Esophagus muscularis mucosa (tissue), 4 donors: ENCODE measurements around the gene MRPL41. TPM values are rescaled to one million over a fixed set of nuclear protein-coding genes. Genes with fewer than 3 reads are reported as not detected.

Source experiments
- DNase-seq: peaks from one replicate; pipeline ENCODE4 v3.0.0-alpha.2; 2017; ENCODE audit errors: extremely low spot score
- H3K27ac ChIP-seq, 4 donors: fragments of 200-600 bp; sonication (generic); replicated peaks in 1 of 4; 1 replicate in 3 of 4; 2 replicates in 1 of 4; pipeline ENCODE4 v1.5.1; 2016 to 2019; ENCODE audit warnings: mild to moderate bottlenecking in 1 of 4
- H3K27me3 ChIP-seq, 4 donors: fragments of 200-600 bp; sonication (generic); one replicate each; pipeline versions ENCODE4 v1.5.1 to v1.6.0; 2016 to 2019
- H3K36me3 ChIP-seq, 4 donors: fragments of 200-600 bp; sonication (generic); one replicate each; pipeline ENCODE4 v1.5.1; 2016 to 2019
- H3K4me1 ChIP-seq, 4 donors: fragments of 200-600 bp; sonication (generic); one replicate each; pipeline ENCODE4 v1.5.1; 2016 to 2019
- H3K4me3 ChIP-seq, 4 donors: fragments of 200-600 bp; sonication (generic); 1 replicate in 2 of 4; 2 replicates in 2 of 4; pipeline ENCODE4 v1.5.1; 2016 to 2019; ENCODE audit warnings: mild to moderate bottlenecking in 4 of 4, moderate library complexity in 1 of 4
- H3K9me3 ChIP-seq, 4 donors: fragments of 200-600 bp; sonication (generic); 1 replicate in 3 of 4; 2 replicates in 1 of 4; pipeline ENCODE4 v1.5.1; 2016 to 2019
- EP300 ChIP-seq: sonication (generic); formaldehyde crosslinking; IDR thresholded peaks from one replicate; pipeline ENCODE4 v1.6.1; 2017; ENCODE audit warnings: antibody characterized with exemption
- POLR2A ChIP-seq: fragments of 450-650 bp; IDR thresholded peaks from one replicate; pipeline ENCODE4 v1.6.1; 2017; ENCODE audit warnings: antibody characterized with exemption, moderate library complexity, mild to moderate bottlenecking, low read depth
- POLR2AphosphoS5 ChIP-seq, 2 donors: sonication (generic); formaldehyde crosslinking; IDR thresholded peaks; one replicate each; pipeline ENCODE4 v1.6.1; 2017; ENCODE audit warnings: antibody characterized with exemption in 2 of 2
- WGBS: methylation state at CpG from one replicate; pipeline ENCODE4 v1.1.5; 2018; 5-methylcytosine and 5-hydroxymethylcytosine counted together
- intact Hi-C: fragments of 100-400 bp; cut with DNase I; formaldehyde crosslinking; loops from one replicate; pipeline ENCODE4 v1.15.1; 2023
- total RNA-seq, 4 donors: library from RNA; depleted of rRNA; stranded (reverse); fragments of >200 nt; gene quantifications; one replicate each; pipeline versions ENCODE4 v1.1.0 to v1.2.1, GENCODE V29; 2016
- TF ChIP-seq, protein P1 (sequence below), 3 experiments: fragments of 200-600 bp in 2 of 3; fragments of 450-650 bp in 1 of 3; sonication (generic) in 2 of 3; IDR thresholded peaks; one replicate each; pipeline ENCODE4 v1.5.1; 2017 to 2019; ENCODE audit warnings: antibody characterized with exemption in 3 of 3, mild to moderate bottlenecking in 2 of 3, moderate library complexity in 1 of 3

The MRPL41 gene
- total RNA-seq, 4 donors from 2014 or later: 59.8 to 83.8 (median 78.2) TPM

DNA sequence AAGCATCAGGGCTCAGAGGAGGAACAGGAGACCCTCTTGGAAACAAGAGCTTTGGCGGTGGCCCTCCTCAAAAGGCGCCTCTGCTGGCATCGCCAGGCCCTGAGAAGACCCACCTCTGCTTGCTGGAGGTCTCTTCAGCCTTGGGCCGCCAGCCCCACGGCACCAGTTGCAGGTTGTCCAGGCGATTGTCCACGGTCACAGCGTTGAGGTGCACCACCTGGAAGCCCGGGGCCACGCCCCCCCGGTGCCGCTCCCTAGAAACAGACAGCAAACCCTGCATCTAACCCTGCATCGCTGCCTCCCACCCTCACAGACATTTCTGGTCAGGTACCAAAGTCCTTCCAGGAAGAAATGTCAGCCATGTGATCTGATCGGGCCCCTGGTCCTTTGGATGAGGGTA lies 35.2 kb downstream of the MRPL41 start:
- no peak for DNase-seq
- TF ChIP-seq EP300: no peak
- no peak for TF ChIP-seq POLR2AphosphoS5 (IDR thresholded peaks at IDR 0.05)
- TF ChIP-seq POLR2A: no peak
- TF ChIP-seq, protein P1, sequence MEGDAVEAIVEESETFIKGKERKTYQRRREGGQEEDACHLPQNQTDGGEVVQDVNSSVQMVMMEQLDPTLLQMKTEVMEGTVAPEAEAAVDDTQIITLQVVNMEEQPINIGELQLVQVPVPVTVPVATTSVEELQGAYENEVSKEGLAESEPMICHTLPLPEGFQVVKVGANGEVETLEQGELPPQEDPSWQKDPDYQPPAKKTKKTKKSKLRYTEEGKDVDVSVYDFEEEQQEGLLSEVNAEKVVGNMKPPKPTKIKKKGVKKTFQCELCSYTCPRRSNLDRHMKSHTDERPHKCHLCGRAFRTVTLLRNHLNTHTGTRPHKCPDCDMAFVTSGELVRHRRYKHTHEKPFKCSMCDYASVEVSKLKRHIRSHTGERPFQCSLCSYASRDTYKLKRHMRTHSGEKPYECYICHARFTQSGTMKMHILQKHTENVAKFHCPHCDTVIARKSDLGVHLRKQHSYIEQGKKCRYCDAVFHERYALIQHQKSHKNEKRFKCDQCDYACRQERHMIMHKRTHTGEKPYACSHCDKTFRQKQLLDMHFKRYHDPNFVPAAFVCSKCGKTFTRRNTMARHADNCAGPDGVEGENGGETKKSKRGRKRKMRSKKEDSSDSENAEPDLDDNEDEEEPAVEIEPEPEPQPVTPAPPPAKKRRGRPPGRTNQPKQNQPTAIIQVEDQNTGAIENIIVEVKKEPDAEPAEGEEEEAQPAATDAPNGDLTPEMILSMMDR (IDR thresholded peaks at IDR 0.05): no peak
- H3K9me3 ChIP-seq: no peaks in the 10 kb centered on the region
- 95% methylated on average over 9 of the region's 14 CpGs for WGBS
- no peak overlapping the region for H3K4me3 ChIP-seq
- no peaks in the 10 kb centered on the region for H3K27me3 ChIP-seq
- H3K4me1 ChIP-seq: peaks cover 15 to 34% (median 28%) of the 10 kb centered on the region in 4 donors
- intact Hi-C loops: no loop called here
- no peak overlapping the region for H3K27ac ChIP-seq
- H3K36me3 ChIP-seq: peaks cover 19 to 68% (median 59%) of the 10 kb centered on the region in 4 donors

- no peak overlapping the region for H3K27ac ChIP-seq
- WGBS: 97% methylated on average over 13 of the region's 13 CpGs
- TF ChIP-seq, protein P1 (IDR thresholded peaks at IDR 0.05): no peak
- TF ChIP-seq EP300: no peak
- TF ChIP-seq POLR2A: no peak
- peaks cover 15 to 34% (median 28%) of the 10 kb centered on the region in 4 donors for H3K4me1 ChIP-seq
- intact Hi-C loops: no loop called here
- no peaks in the 10 kb centered on the region for H3K27me3 ChIP-seq
- no peak overlapping the region for H3K4me3 ChIP-seq
- DNase-seq: no peak
- peaks cover 12 to 53% (median 45%) of the 10 kb centered on the region in 4 donors for H3K36me3 ChIP-seq
- no peaks in the 10 kb centered on the region for H3K9me3 ChIP-seq
These were observed 36.6 kb downstream of the MRPL41 start for GRCh38 chr9:137588311-137588710.

DNA sequence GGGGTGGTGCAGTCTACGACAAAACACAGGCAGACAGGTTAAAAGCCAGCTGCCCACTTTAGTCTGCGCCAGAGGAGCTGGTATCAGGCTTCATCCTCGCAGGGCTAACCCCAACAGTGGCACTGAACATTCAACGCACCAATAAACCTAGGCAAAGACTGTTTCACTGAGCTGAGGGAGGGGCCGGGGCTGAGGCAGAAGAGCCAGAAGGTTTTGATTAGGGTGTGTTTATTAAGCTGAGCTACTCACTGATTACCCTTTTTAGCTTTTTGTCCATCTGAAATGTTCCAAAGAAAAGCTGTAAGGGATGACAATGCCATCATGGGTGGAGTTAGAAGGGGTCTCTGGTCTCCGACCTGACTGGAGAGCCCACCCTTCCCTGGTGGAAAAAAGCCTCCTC lies 37.2 kb downstream of the MRPL41 start:
- H3K27me3 ChIP-seq: no peaks in the 10 kb centered on the region
- DNase-seq: no peak
- intact Hi-C loops: no loop called here
- 91% methylated on average over 6 of the region's 6 CpGs for WGBS
- no peak overlapping the region for H3K27ac ChIP-seq
- H3K9me3 ChIP-seq: no peaks in the 10 kb centered on the region
- H3K4me3 ChIP-seq: peak overlapping the region in 3 of 4 donors; percentile 64 to 81 (median 68)
- H3K4me1 ChIP-seq: peaks cover 15 to 34% (median 28%) of the 10 kb centered on the region in 4 donors
- TF ChIP-seq POLR2AphosphoS5 (IDR thresholded peaks at IDR 0.05): no peak
- no peak for TF ChIP-seq POLR2A
- TF ChIP-seq EP300: no peak
- TF ChIP-seq, protein P1 (IDR thresholded peaks at IDR 0.05): no peak
- H3K36me3 ChIP-seq: peaks cover 11 to 47% (median 42%) of the 10 kb centered on the region in 4 donors

DNA sequence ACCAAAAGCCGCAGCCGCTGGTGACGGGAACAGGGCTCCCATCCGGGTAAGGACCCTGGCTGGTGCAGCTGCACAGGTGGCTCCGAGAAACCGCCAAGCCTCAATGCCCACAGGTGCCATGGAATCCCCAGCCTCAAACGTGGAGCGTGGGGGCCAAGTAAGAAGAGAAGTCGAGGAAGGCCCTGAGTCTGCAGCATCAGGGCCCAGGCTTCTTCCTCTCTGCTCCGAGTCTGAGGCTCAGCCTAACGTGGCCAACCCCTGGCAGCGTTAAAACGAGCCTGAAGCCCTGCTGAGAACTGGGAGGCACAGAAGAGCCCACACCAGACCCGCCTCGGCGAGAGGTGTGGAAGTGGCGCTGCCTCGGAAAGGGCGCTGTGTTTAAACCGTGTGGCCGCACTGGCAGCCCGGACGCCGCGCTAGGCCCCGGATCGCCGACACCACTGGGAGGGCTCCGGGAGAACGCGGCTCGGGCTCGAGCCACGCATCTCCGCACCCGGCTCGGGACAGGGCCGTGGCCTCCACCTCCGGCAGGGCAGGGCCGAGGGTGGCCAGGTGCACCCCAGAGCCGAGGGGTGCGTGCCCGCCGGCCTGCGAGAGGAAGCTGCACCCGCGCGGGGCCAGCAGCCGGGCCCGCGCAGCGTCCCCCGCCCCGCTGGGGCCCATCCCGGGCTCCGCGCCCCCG lies 37.9 kb downstream of the MRPL41 start:
- Histone ChIP-seq H3K27me3 (no peaks in the 10 kb centered on the region), H3K27ac (peak overlapping the region in 3 of 4 donors; percentile 24 to 71 (median 65)), H3K9me3 (no peaks in the 10 kb centered on the region), H3K36me3 (peaks cover 11 to 40% (median 35%) of the 10 kb centered on the region in 4 donors), H3K4me3 (peak overlapping the region; percentile 64 to 95 (median 74)), H3K4me1 (peaks cover 15 to 34% (median 28%) of the 10 kb centered on the region in 4 donors)
- no peak for TF ChIP-seq EP300
- no peak for DNase-seq
- WGBS: 37% methylated on average over 12 of the region's 58 CpGs
- intact Hi-C loops: no loop called here

DNA sequence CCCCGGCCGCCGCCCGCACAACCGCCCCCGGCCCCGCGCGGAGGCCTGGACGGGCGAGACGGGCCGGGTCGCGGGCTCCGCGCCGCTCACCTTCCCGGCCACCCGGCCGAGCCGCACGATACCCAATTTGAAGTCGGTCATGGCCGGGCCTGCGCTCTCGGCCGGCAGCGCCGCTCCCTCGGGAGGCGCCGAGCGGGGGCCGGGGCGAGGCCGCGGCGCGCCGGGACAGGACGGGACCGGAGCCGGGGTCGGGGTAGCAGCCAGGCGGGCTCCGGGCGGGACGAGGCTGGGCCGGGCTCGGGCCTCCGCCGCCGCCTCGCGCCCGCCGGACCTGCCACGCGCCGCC lies 38.4 kb downstream of the MRPL41 start:
- H3K4me1 ChIP-seq: peaks cover 15 to 34% (median 28%) of the 10 kb centered on the region in 4 donors
- DNase-seq: no peak
- H3K9me3 ChIP-seq: no peaks in the 10 kb centered on the region
- H3K27me3 ChIP-seq: no peaks in the 10 kb centered on the region
- intact Hi-C loops: no loop called here
- WGBS: no CpG with 5 or more reads among the region's 61 CpGs
- TF ChIP-seq, protein P1 (IDR thresholded peaks at IDR 0.05): no peak
- TF ChIP-seq POLR2A: no peak
- TF ChIP-seq EP300: no peak
- no peak for TF ChIP-seq POLR2AphosphoS5 (IDR thresholded peaks at IDR 0.05)
- H3K4me3 ChIP-seq: peak overlapping the region; percentile 64 to 95 (median 74)
- peak overlapping the region in 2 of 4 donors; percentile 65 to 71 for H3K27ac ChIP-seq
- H3K36me3 ChIP-seq: peaks cover 11 to 36% (median 33%) of the 10 kb centered on the region in 4 donors
